Measurements from ENCODE around the gene AEBP2. TPM values are rescaled to one million over a fixed set of nuclear protein-coding genes. Genes with fewer than 3 reads are reported as not detected.
"Not testable (repeated sequence)": the region's sequence is repeated elsewhere in the genome, so short reads cannot be mapped to it uniquely, and the experiment has no call there.

Gene AEBP2, protein sequence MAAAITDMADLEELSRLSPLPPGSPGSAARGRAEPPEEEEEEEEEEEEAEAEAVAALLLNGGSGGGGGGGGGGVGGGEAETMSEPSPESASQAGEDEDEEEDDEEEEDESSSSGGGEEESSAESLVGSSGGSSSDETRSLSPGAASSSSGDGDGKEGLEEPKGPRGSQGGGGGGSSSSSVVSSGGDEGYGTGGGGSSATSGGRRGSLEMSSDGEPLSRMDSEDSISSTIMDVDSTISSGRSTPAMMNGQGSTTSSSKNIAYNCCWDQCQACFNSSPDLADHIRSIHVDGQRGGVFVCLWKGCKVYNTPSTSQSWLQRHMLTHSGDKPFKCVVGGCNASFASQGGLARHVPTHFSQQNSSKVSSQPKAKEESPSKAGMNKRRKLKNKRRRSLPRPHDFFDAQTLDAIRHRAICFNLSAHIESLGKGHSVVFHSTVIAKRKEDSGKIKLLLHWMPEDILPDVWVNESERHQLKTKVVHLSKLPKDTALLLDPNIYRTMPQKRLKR
- polyA plus RNA-seq, result 32.9 TPM
- long read RNA-seq, donor 1, full-length matches to known transcripts, result 2 of 2 reads
- long read RNA-seq, donor 1, partial matches to known transcripts, result 0 of 2 reads
- long read RNA-seq, donor 1, other reads (novel, unspliced or antisense), result 0 of 2 reads
- long read RNA-seq, donor 2, full-length matches to known transcripts, result 7 of 7 reads
- long read RNA-seq, donor 2, partial matches to known transcripts, result 0 of 7 reads
- long read RNA-seq, donor 2, other reads (novel, unspliced or antisense), result 0 of 7 reads
- long read RNA-seq, donor 3, result 0 reads
- long read RNA-seq, donor 4, result 0 reads
- long read RNA-seq, donor 5, result 0 reads
- long read RNA-seq, donor 6, full-length matches to known transcripts, result 7 of 7 reads
- long read RNA-seq, donor 6, partial matches to known transcripts, result 0 of 7 reads
- long read RNA-seq, donor 6, other reads (novel, unspliced or antisense), result 0 of 7 reads
- long read RNA-seq, donor 7, full-length matches to known transcripts, result 5 of 5 reads
- long read RNA-seq, donor 7, partial matches to known transcripts, result 0 of 5 reads
- long read RNA-seq, donor 7, other reads (novel, unspliced or antisense), result 0 of 5 reads
- long read RNA-seq, donor 8, full-length matches to known transcripts, result 4 of 9 reads
- long read RNA-seq, donor 8, partial matches to known transcripts, result 5 of 9 reads
- long read RNA-seq, donor 8, other reads (novel, unspliced or antisense), result 0 of 9 reads
- long read RNA-seq, donor 9, full-length matches to known transcripts, result 4 of 4 reads
- long read RNA-seq, donor 9, partial matches to known transcripts, result 0 of 4 reads
- long read RNA-seq, donor 9, other reads (novel, unspliced or antisense), result 0 of 4 reads
- long read RNA-seq, donor 10, full-length matches to known transcripts, result 11 of 11 reads
- long read RNA-seq, donor 10, partial matches to known transcripts, result 0 of 11 reads
- long read RNA-seq, donor 10, other reads (novel, unspliced or antisense), result 0 of 11 reads
- long read RNA-seq, donor 11, full-length matches to known transcripts, result 2 of 2 reads
- long read RNA-seq, donor 11, partial matches to known transcripts, result 0 of 2 reads
- long read RNA-seq, donor 11, other reads (novel, unspliced or antisense), result 0 of 2 reads

- peak within 1 kb of the TSS; percentile 80 for H3K27ac ChIP-seq (ENCODE audit: low read length)
- WGBS (ENCODE audit: insufficient coverage, low lambda C conversion rate), result 67% methylated on average over 1 of the region's 102 CpGs
- peak within 1 kb of the TSS; percentile 93 for H3K4me3 ChIP-seq (ENCODE audit: low read length)
- no peaks in the 10 kb centered on the region for H3K9me3 ChIP-seq (ENCODE audit: control insufficient read depth, low read depth, low read length)
- peak; percentile 95 for DNase-seq
- H3K36me3 ChIP-seq (ENCODE audit: control insufficient read depth, insufficient read depth, low read length), result peaks cover 1% of the 10 kb centered on the region
- no peaks in the 10 kb centered on the region for H3K27me3 ChIP-seq (ENCODE audit: control insufficient read depth, insufficient read depth, low read length)
- peaks cover 6% of the 10 kb centered on the region for H3K4me1 ChIP-seq (ENCODE audit: control insufficient read depth, insufficient read depth, low read length)
Observed at GRCh38 chr12:19439059-19440018, at the start of gene AEBP2. Gene AEBP2 (plus strand): TSS chr12:19439492. CDS start chr12:19439700, 208 bp downstream.

DNA sequence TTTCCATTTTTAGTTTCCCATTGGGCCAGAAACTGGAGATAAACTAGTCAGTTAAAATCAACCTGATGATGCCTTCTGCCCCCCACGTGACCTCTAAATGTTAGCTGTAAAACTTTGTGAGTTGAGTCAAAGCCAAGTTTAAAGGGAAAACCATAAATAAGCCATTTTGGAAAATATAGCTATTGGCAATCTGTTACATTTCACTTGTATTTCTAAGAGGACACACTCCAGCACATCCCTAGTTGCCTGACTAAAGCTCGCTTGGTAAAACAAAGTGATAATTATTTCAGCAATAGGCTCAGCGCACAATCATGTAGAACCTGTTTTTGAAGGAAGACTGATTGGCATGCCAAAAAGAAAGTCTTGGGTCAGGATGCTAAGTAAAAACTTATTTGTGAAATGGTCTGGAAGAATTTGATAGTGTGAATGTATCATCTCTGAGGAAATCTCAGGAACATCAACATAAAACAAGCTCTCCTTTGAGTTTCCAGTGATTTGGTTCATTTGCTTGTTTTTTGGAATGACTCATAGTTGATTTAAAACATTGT is 49.2 kb upstream of the AEBP2 start:
- Histone ChIP-seq H3K4me3 (ENCODE audit: low read length) (no peak overlapping the region), H3K27me3 (ENCODE audit: control insufficient read depth, insufficient read depth, low read length) (no peaks in the 10 kb centered on the region), H3K36me3 (ENCODE audit: control insufficient read depth, insufficient read depth, low read length) (no peaks in the 10 kb centered on the region), H3K9me3 (ENCODE audit: control insufficient read depth, low read depth, low read length) (no peaks in the 10 kb centered on the region), H3K27ac (ENCODE audit: low read length) (no peak overlapping the region), H3K4me1 (ENCODE audit: control insufficient read depth, insufficient read depth, low read length) (no peaks in the 10 kb centered on the region)
- no peak for DNase-seq
- 73% methylated on average over 2 of the region's 3 CpGs for WGBS (ENCODE audit: insufficient coverage, low lambda C conversion rate)

DNA sequence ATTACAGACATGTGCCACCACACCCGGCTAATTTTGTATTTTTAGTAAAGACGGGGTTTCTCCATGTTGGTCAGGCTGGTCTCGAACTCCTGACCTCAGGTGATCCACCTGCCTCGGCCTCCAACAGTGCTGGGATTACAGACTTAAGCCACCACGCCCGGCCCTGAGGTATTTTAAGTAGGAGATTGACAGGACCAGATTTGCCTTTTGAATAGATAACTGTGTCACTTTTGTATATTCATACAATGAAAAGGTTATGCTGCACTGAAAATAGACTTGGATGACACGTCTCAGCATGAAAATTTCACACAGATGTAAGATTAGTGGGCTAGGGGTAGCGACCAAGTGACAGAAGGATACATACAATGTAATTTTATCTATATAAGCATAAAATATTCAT is 46.6 kb upstream of the AEBP2 start:
- not testable (repeated sequence) for H3K9me3 ChIP-seq (ENCODE audit: control insufficient read depth, low read depth, low read length); H3K36me3 ChIP-seq (ENCODE audit: control insufficient read depth, insufficient read depth, low read length); DNase-seq; H3K27me3 ChIP-seq (ENCODE audit: control insufficient read depth, insufficient read depth, low read length); H3K4me1 ChIP-seq (ENCODE audit: control insufficient read depth, insufficient read depth, low read length); H3K4me3 ChIP-seq (ENCODE audit: low read length); H3K27ac ChIP-seq (ENCODE audit: low read length)
- WGBS (ENCODE audit: insufficient coverage, low lambda C conversion rate), result 83% methylated on average over 1 of the region's 8 CpGs

GRCh38 chr12:19394385-19394784 is 44.9 kb upstream of the AEBP2 start:
- Histone ChIP-seq H3K36me3 (ENCODE audit: control insufficient read depth, insufficient read depth, low read length) (no peaks in the 10 kb centered on the region), H3K27me3 (ENCODE audit: control insufficient read depth, insufficient read depth, low read length) (no peaks in the 10 kb centered on the region), H3K27ac (ENCODE audit: low read length) (no peak overlapping the region), H3K9me3 (ENCODE audit: control insufficient read depth, low read depth, low read length) (no peaks in the 10 kb centered on the region), H3K4me3 (ENCODE audit: low read length) (no peak overlapping the region), H3K4me1 (ENCODE audit: control insufficient read depth, insufficient read depth, low read length) (no peaks in the 10 kb centered on the region)
- no peak for DNase-seq
- 100% methylated on average over 2 of the region's 2 CpGs for WGBS (ENCODE audit: insufficient coverage, low lambda C conversion rate)

DNA sequence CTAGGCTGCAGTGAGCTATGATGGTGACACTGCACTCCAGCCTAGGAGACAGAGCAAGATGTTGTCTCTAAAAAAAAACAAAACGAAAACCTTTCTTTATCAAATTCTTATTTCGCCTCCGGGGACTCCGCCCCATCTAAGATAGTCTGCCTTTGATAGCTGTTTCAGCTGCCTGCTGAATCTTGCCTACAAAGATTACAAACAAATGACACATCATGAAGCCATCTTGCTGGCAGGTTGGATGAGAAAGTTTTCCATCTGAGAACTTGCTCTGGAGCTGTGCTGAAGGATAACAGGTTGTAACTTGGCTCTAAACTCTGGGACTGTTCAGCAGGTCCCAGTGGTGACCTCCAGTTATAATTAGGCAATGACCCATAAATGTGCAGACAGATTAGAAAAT is 41.8 kb upstream of the AEBP2 start:
- Histone ChIP-seq H3K4me1 (ENCODE audit: control insufficient read depth, insufficient read depth, low read length) (no peaks in the 10 kb centered on the region), H3K4me3 (ENCODE audit: low read length) (no peak overlapping the region), H3K27me3 (ENCODE audit: control insufficient read depth, insufficient read depth, low read length) (no peaks in the 10 kb centered on the region), H3K36me3 (ENCODE audit: control insufficient read depth, insufficient read depth, low read length) (no peaks in the 10 kb centered on the region), H3K9me3 (ENCODE audit: control insufficient read depth, low read depth, low read length) (no peaks in the 10 kb centered on the region), H3K27ac (ENCODE audit: low read length) (no peak overlapping the region)
- WGBS (ENCODE audit: insufficient coverage, low lambda C conversion rate), result 94% methylated on average over 3 of the region's 4 CpGs
- no peak for DNase-seq

GRCh38 chr12:19398376-19399363 is 40.6 kb upstream of the AEBP2 start:
- no peaks in the 10 kb centered on the region for H3K9me3 ChIP-seq (ENCODE audit: control insufficient read depth, low read depth, low read length)
- H3K27ac ChIP-seq (ENCODE audit: low read length), result no peak overlapping the region
- no peaks in the 10 kb centered on the region for H3K4me1 ChIP-seq (ENCODE audit: control insufficient read depth, insufficient read depth, low read length)
- no peaks in the 10 kb centered on the region for H3K36me3 ChIP-seq (ENCODE audit: control insufficient read depth, insufficient read depth, low read length)
- H3K4me3 ChIP-seq (ENCODE audit: low read length), result no peak overlapping the region
- WGBS (ENCODE audit: insufficient coverage, low lambda C conversion rate), result no CpG with 5 or more reads among the region's 6 CpGs
- H3K27me3 ChIP-seq (ENCODE audit: control insufficient read depth, insufficient read depth, low read length), result no peaks in the 10 kb centered on the region
- DNase-seq, result no peak

- H3K4me1 ChIP-seq (ENCODE audit: control insufficient read depth, insufficient read depth, low read length); H3K27me3 ChIP-seq (ENCODE audit: control insufficient read depth, insufficient read depth, low read length); H3K27ac ChIP-seq (ENCODE audit: low read length); H3K9me3 ChIP-seq (ENCODE audit: control insufficient read depth, low read depth, low read length); H3K4me3 ChIP-seq (ENCODE audit: low read length); H3K36me3 ChIP-seq (ENCODE audit: control insufficient read depth, insufficient read depth, low read length); DNase-seq: not testable (repeated sequence)
- WGBS (ENCODE audit: insufficient coverage, low lambda C conversion rate), result 100% methylated on average over 3 of the region's 9 CpGs
Observed at GRCh38 chr12:19400649-19401285, 38.5 kb upstream of the AEBP2 start.

- no CpG with 5 or more reads among the region's 6 CpGs for WGBS (ENCODE audit: insufficient coverage, low lambda C conversion rate)
- Histone ChIP-seq H3K4me1 (ENCODE audit: control insufficient read depth, insufficient read depth, low read length) (no peaks in the 10 kb centered on the region), H3K36me3 (ENCODE audit: control insufficient read depth, insufficient read depth, low read length) (no peaks in the 10 kb centered on the region), H3K27me3 (ENCODE audit: control insufficient read depth, insufficient read depth, low read length) (no peaks in the 10 kb centered on the region), H3K9me3 (ENCODE audit: control insufficient read depth, low read depth, low read length) (no peaks in the 10 kb centered on the region), H3K27ac (ENCODE audit: low read length) (no peak overlapping the region), H3K4me3 (ENCODE audit: low read length) (no peak overlapping the region)
- DNase-seq, result no peak
Observed at GRCh38 chr12:19402211-19402610, 37.1 kb upstream of the AEBP2 start.

All from large intestine (tissue), 12 donors.